SU-DHL-6 (cell line): ENCODE measurements around the gene RNU1-2.

ENCODE experiments used
- H2AFZ ChIP-seq: fragments of 200-600 bp; sonication (generic); 2 replicates; pipeline ENCODE4 v1.6.1; 2014; ENCODE audit warnings: low read depth, mild to moderate bottlenecking, moderate library complexity, mixed read lengths, antibody characterized with exemption, low read length; ENCODE audit not compliant: severe bottlenecking
- H3F3A ChIP-seq: fragments of 200-600 bp; shearing (Covaris generic); 2 replicates; pipeline ENCODE4 v1.6.0; 2016; ENCODE audit warnings: antibody characterized with exemption, mild to moderate bottlenecking; ENCODE audit not compliant: insufficient read depth
- H3K27ac ChIP-seq: fragments of 200-600 bp; sonication (generic); 2 replicates; pipeline ENCODE4 v1.5.1; 2016; ENCODE audit warnings: low read depth, mild to moderate bottlenecking, low read length, moderate library complexity, mixed read lengths
- H3K27me3 ChIP-seq: fragments of 200-600 bp; sonication (generic), shearing (Covaris generic); 2 replicates; pipeline ENCODE4 v1.6.0; 2014; ENCODE audit warnings: mild to moderate bottlenecking, low read length
- H3K36me3 ChIP-seq: fragments of 200-600 bp; sonication (generic); 2 replicates; pipeline ENCODE4 v1.6.1; 2014; ENCODE audit warnings: mild to moderate bottlenecking, low read length, mixed read lengths
- H3K4me2 ChIP-seq: fragments of 300-600, 200-600 bp; shearing (Covaris generic), sonication (generic); 2 replicates; pipeline ENCODE4 v1.6.0; 2014; ENCODE audit warnings: low read length, low read depth, mild to moderate bottlenecking; ENCODE audit not compliant: poor library complexity, severe bottlenecking
- H3K4me3 ChIP-seq: fragments of 200-600 bp; sonication (generic); 2 replicates; pipeline ENCODE4 v1.5.1; 2014; ENCODE audit warnings: antibody characterized with exemption, low read length, mild to moderate bottlenecking, mixed read lengths; ENCODE audit not compliant: insufficient read depth, poor library complexity, severe bottlenecking
- H3K79me2 ChIP-seq: fragments of 200-600 bp; sonication (generic); 2 replicates; pipeline ENCODE4 v1.6.1; 2014; ENCODE audit warnings: mild to moderate bottlenecking, low read length, moderate library complexity; ENCODE audit not compliant: insufficient read depth
- H3K9ac ChIP-seq: fragments of 200-600 bp; sonication (generic); 2 replicates; pipeline ENCODE4 v1.7.0; 2014; ENCODE audit warnings: mild to moderate bottlenecking, low read length
- H3K9me2 ChIP-seq: fragments of 200-600 bp; sonication (generic); replicated peaks from 2 replicates; pipeline ENCODE4 v1.6.1; 2014; ENCODE audit warnings: low read length; ENCODE audit not compliant: insufficient read depth
- H3K9me3 ChIP-seq: fragments of 200-600 bp; sonication (generic); 2 replicates; pipeline ENCODE4 v1.6.1; 2014; ENCODE audit warnings: low read length, mixed read lengths; ENCODE audit not compliant: insufficient read depth
- H4K20me1 ChIP-seq: fragments of 200-600 bp; sonication (generic); 2 replicates; pipeline ENCODE4 v1.6.1; 2014; ENCODE audit warnings: low read depth, mild to moderate bottlenecking, antibody characterized with exemption, low read length, moderate library complexity, mixed read lengths
- EZH2phosphoT487 ChIP-seq: fragments of 200-600 bp; sonication (generic), shearing (Covaris generic); conservative IDR thresholded peaks from 2 replicates; pipeline ENCODE4 v1.6.1; 2018; ENCODE audit warnings: mild to moderate bottlenecking, antibody characterized with exemption, low read length, moderate library complexity, mixed read lengths
- TF ChIP-seq, protein P1 (sequence below): fragments of 200-600 bp; sonication (generic); IDR thresholded peaks from one replicate; pipeline ENCODE4 v1.5.1; 2017; ENCODE audit warnings: antibody characterized with exemption, mild to moderate bottlenecking, low read length, moderate library complexity; ENCODE audit not compliant: insufficient read depth, poor library complexity, severe bottlenecking

Gene RNU1-2

DNA sequence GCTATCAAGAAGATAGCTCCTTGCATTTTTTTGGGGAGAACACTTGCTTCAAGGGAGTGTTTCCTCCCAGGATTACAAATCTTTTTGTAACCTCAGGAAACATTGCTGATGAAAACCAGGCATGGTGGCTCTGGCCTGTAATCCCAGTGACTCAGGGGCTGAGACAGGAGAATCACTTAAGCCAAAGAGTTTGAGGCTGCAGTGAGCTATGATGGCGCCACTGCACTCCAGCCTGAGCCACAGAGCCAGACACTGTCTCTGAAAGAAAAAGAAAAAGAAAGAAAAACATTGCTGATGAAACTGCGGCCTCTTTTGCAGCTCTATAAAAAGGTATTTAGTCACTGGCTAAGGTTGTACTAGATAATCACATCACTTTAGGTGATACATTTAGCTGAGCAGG, 7.3 kb downstream of the RNU1-2 start:
- H2AFZ ChIP-seq = peak overlapping the region; percentile 93
- H3K36me3 ChIP-seq = no peaks in the 10 kb centered on the region
- H3K27ac ChIP-seq = peak overlapping the region; percentile 94
- peaks cover 63% of the 10 kb centered on the region for H3F3A ChIP-seq
- H3K9me2 ChIP-seq = no peaks in the 10 kb centered on the region
- no peaks in the 10 kb centered on the region for H3K27me3 ChIP-seq
- peak overlapping the region; percentile 68 for H3K9ac ChIP-seq
- H4K20me1 ChIP-seq = no peaks in the 10 kb centered on the region
- H3K4me2 ChIP-seq = peak overlapping the region; percentile 89
- TF ChIP-seq, protein P1, sequence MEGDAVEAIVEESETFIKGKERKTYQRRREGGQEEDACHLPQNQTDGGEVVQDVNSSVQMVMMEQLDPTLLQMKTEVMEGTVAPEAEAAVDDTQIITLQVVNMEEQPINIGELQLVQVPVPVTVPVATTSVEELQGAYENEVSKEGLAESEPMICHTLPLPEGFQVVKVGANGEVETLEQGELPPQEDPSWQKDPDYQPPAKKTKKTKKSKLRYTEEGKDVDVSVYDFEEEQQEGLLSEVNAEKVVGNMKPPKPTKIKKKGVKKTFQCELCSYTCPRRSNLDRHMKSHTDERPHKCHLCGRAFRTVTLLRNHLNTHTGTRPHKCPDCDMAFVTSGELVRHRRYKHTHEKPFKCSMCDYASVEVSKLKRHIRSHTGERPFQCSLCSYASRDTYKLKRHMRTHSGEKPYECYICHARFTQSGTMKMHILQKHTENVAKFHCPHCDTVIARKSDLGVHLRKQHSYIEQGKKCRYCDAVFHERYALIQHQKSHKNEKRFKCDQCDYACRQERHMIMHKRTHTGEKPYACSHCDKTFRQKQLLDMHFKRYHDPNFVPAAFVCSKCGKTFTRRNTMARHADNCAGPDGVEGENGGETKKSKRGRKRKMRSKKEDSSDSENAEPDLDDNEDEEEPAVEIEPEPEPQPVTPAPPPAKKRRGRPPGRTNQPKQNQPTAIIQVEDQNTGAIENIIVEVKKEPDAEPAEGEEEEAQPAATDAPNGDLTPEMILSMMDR = no peak
- peaks cover 14% of the 10 kb centered on the region; the same call in 1 of the 2 replicates for H3K9me3 ChIP-seq
- H3K79me2 ChIP-seq = no peaks in the 10 kb centered on the region
- no peak overlapping the region for H3K4me3 ChIP-seq

DNA sequence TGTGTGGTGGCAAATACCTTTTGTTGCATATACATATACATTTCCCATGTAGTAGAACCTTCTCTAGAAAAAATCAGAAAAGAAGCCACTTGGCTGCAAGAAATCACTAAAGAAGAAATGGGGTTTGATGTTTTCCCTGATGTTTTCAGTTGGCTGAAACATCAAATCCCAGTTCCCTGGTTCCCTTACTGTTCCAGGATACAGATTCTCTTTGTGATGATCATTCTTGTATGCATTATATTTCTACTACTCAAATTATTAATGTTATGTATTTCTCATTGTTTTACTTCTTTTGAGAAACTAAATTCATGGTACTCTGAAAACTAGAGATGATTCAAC, 7.6 kb downstream of the RNU1-2 start:
- no peak for TF ChIP-seq EZH2phosphoT487
- TF ChIP-seq, protein P1 = no peak
- Histone ChIP-seq H2AFZ (peak overlapping the region; percentile 93), H3K79me2 (no peaks in the 10 kb centered on the region), H3F3A (peaks cover 59% of the 10 kb centered on the region), H3K27me3 (no peaks in the 10 kb centered on the region), H3K36me3 (no peaks in the 10 kb centered on the region), H3K9ac (peak overlapping the region; percentile 68), H3K9me3 (peaks cover 14% of the 10 kb centered on the region; the same call in 1 of the 2 replicates), H3K4me3 (peak overlapping the region; percentile 39), H3K27ac (peak overlapping the region; percentile 94), H3K4me2 (peak overlapping the region; percentile 89), H4K20me1 (no peaks in the 10 kb centered on the region), H3K9me2 (no peaks in the 10 kb centered on the region)

DNA sequence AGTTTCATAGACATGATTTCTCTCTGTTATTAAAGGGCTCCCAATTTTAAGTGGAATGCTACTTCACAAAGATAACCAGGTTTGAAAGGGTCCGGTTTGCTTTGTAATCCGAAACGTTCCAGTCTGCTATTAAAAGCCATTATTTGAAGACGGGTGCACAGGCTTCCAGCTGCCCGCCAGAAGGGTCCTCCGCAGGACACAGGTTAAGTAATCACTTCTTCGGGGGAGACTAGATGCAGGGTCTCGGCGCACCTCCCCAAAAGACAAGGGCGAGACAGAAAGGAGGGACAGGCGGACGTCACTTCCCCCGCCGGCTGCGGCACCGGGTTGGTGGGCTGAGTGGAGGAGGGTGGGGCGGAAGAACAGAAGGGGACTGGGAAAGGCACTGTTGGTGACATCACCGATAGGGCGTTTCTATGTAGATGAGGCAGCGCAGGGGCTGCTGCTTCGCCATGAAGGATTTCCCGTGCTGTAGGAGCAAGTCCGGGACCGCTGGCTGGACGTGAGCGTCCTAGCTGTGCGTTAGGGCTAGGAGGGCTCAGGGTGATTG, 8.9 kb downstream of the RNU1-2 start:
- H3K27ac ChIP-seq = peak overlapping the region; percentile 94
- no peaks in the 10 kb centered on the region for H3K36me3 ChIP-seq
- H2AFZ ChIP-seq = peak overlapping the region; percentile 93
- H4K20me1 ChIP-seq = no peaks in the 10 kb centered on the region
- H3F3A ChIP-seq = peaks cover 56% of the 10 kb centered on the region
- H3K9me2 ChIP-seq = no peaks in the 10 kb centered on the region
- peak overlapping the region; percentile 89 for H3K4me2 ChIP-seq
- TF ChIP-seq, protein P1 = no peak
- no peak for TF ChIP-seq EZH2phosphoT487
- H3K9ac ChIP-seq = peak overlapping the region; percentile 68
- H3K79me2 ChIP-seq = no peaks in the 10 kb centered on the region
- peaks cover 14% of the 10 kb centered on the region; the same call in 1 of the 2 replicates for H3K9me3 ChIP-seq
- peak overlapping the region; percentile 52 for H3K4me3 ChIP-seq
- H3K27me3 ChIP-seq = no peaks in the 10 kb centered on the region
